GM12865 (cell line): ENCODE results near the gene SYT1.

ENCODE experiments used
- DNase-seq: peaks from one replicate; pipeline ENCODE4 v3.0.0; 2010; ENCODE audit warnings: low read depth
- H3K4me3 ChIP-seq: 2 replicates; pipeline ENCODE4 v1.5.1; 2011; ENCODE audit warnings: mild to moderate bottlenecking, low read depth, low read length, control low read depth
- TF ChIP-seq, protein P1 (sequence below): IDR thresholded peaks from 2 replicates; pipeline ENCODE4 v1.5.1; 2011; ENCODE audit warnings: low read length, control low read depth, low read depth, inconsistent platforms; ENCODE audit not compliant: insufficient read depth; ENCODE audit errors: missing control alignments

SYT1 gene

DNA sequence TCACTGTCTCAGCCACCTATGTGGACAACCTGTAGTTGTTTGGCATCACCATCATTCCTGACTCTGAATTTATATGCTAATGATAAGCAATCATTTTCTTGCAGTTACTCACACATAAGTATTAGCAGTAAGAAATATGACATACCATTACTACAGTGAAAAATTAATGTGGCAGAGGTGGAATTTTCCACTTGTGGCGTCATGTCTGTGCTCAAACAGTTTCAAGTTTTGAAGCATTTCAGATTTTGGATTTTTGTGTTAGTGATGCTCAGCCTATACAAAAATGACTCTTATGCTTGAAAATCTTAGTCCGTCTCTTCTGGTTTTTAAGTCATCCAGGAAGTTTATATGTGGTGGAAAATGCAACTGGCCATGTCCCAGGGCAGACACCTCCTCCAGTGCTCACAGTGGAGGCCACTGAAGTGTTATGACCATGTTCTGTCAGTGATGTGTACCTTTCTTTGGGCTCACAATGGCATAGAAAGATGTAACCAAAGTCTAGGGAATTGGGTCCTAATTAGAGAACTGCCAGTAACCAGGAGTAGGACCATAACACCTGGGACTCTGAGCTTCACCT, 220.6 kb downstream of the SYT1 start:
- TF ChIP-seq, protein P1, sequence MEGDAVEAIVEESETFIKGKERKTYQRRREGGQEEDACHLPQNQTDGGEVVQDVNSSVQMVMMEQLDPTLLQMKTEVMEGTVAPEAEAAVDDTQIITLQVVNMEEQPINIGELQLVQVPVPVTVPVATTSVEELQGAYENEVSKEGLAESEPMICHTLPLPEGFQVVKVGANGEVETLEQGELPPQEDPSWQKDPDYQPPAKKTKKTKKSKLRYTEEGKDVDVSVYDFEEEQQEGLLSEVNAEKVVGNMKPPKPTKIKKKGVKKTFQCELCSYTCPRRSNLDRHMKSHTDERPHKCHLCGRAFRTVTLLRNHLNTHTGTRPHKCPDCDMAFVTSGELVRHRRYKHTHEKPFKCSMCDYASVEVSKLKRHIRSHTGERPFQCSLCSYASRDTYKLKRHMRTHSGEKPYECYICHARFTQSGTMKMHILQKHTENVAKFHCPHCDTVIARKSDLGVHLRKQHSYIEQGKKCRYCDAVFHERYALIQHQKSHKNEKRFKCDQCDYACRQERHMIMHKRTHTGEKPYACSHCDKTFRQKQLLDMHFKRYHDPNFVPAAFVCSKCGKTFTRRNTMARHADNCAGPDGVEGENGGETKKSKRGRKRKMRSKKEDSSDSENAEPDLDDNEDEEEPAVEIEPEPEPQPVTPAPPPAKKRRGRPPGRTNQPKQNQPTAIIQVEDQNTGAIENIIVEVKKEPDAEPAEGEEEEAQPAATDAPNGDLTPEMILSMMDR: no peak
- H3K4me3 ChIP-seq: no peak overlapping the region
- no peak for DNase-seq

DNA sequence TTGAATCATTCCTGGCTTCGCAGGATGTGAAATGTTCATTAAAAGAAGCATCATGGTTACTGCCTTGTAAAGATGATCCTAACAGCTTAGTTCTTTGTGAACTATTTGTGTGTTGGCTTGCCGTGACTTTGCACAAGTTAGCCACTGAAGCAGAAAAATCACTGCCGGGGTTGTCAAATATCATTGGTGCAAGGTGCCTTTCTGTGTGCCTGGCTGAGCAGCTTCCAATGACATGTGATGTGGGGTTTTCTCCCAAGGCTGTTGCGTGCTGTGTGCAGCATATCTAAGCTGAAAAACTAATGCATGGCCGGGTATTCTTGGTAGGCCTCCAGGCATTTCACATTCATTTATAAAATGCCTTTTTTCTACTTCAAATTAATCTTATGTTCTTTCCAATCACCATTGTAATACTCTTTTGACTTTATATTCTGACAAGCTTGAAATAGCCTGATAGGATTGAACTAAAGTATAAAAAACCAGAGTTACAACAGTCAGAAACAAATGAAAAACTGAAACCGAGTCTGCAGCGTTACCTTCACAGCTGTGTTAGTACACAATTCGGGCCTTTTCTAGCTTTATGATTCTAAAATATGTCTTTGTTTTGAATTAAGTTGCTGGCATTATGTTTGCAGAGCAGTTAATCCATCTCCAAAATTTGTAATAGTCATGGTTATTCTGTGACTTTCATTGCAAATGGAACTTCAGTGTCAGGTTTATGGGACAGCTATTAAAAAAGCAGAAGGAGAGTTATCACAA, 222.1 kb downstream of the SYT1 start:
- no peak for DNase-seq
- no peak overlapping the region for H3K4me3 ChIP-seq
- TF ChIP-seq, protein P1: no peak

DNA sequence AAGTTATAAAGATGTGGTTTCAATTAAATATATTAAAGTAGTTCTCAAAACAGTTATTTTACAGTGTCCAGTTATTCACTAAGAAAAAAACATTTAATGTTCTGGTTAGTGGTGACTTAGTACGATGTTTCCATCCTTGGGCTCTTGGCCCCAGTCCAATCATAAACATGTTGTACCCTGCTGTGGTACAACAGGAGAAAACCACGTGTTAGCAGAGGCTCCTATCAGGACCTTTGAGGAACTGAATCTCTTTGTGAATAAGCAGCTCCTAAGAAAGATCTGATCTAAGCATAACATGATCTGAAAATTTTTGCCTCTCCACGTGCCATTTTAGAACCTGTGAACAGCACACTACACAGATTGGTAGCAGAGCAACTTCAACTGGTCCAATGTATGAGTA, 234.0 kb downstream of the SYT1 start:
- TF ChIP-seq, protein P1: no peak
- H3K4me3 ChIP-seq: no peak overlapping the region
- no peak for DNase-seq

DNA sequence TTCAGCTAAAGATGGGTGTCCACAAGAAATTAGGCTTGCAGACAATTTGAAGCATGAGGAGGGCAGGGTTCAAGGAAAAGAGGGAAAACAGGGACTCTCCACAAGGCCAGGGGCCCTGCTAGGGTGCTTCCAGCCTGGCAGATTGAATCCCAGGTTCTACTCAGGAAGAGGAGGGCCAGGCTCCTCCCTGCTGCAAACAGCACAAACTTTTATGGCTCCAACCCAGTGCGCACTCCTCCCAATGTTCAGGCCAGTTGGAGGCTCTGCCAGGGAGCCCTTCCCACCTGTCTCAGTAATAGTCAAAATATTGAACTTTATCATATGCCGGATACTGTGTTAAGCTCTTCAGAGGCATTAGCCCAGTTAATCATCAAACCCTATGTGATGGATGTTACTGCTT, 244.4 kb downstream of the SYT1 start:
- TF ChIP-seq, protein P1: no peak
- H3K4me3 ChIP-seq: no peak overlapping the region
- DNase-seq: no peak

DNA sequence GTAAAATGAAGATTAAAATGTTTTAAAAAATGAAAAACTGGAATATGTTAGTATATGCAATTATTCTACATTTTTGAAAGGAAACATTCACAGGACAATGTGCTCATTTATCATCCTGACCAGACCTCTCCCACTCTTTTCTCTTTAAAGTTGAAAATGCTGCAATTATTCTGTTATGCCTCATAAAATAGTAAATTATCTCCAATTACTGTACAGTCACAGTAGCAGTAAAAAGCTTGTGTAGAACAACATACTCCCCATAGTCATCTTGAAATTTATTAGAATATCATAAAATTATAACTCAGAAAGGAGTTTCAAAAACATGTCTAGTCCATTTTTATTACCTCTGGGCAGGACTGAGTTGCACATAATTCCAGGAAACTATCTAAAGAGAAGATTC, 250.3 kb downstream of the SYT1 start:
- TF ChIP-seq, protein P1: no peak
- no peak for DNase-seq
- no peak overlapping the region for H3K4me3 ChIP-seq

DNA sequence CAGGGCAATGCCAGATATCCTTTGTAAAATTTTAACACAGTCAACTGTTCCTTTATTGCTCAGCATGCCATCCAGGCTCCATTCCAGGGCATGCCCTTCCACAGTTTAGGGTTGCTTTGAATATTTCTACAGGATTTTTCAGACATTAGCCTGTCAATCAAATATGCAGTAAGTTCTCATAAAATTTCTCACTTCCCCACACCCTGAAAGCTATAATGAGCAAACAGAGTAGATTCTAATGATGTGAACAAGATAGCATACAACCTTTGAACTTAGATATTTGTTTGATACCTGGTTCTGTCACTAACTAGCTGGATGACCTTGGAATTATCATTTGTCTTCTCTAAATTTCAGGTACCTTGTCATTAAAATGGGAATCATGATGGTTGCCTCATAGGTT, 251.2 kb downstream of the SYT1 start:
- DNase-seq: no peak
- TF ChIP-seq, protein P1: no peak
- H3K4me3 ChIP-seq: no peak overlapping the region
